KBM-7 (cell line): ENCODE measurements around the gene SPSB4.
"Not testable (repeated sequence)": the region's sequence is repeated elsewhere in the genome, so short reads cannot be mapped to it uniquely, and the experiment has no call there.

Experiments used
- DNase-seq: peaks from one replicate; pipeline ENCODE4 v3.0.0-alpha.2; 2015
- in situ Hi-C: fragments of 300-500 bp; cut with MboI; formaldehyde crosslinking; loops from 2 replicates; pipeline ENCODE4 v1.14.3; 2020; ENCODE audit warnings: low sequenced_read_pairs, low pct_unique_long_range_greater_than_20kb, mixed read lengths

The SPSB4 gene

GRCh38 chr3:141108039-141108438, 56.9 kb downstream of the SPSB4 start:
- DNase-seq, result no peak
- in situ Hi-C loops, result loop anchor here (25.0 kb wide), 1 partner anchor 96 kb away; no protein-coding TSS in a partner anchor

DNA sequence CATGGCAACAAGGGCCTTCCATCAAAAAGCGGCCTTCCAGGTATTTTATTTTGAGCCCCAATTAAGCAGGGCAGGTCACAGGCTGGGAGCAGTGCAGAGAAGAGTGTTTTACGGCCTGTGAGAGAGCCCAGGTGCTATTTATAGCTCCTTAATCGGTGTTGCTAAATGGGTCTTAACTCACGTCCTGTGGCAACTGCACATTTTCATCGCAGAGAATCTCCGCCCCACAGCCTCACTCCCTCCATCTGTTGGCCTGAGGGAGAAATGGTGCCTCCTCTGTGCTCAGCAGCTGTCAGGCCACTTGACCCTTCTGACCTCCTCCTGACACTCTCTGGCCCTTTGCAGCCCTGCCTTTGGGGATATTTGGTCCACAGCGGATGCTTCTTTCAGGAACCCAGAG, 58.6 kb downstream of the SPSB4 start:
- in situ Hi-C loops, result loop anchor here (25.0 kb wide), 1 partner anchor 97 kb away; no protein-coding TSS in a partner anchor
- no peak for DNase-seq

GRCh38 chr3:141110322-141110721, 59.2 kb downstream of the SPSB4 start:
- in situ Hi-C loops, result loop anchor here (25.0 kb wide), 1 partner anchor 98 kb away; no protein-coding TSS in a partner anchor
- DNase-seq, result no peak

- DNase-seq, result no peak
- in situ Hi-C loops, result loop anchor here (25.0 kb wide), 1 partner anchor 99 kb away; no protein-coding TSS in a partner anchor
Measured at GRCh38 chr3:141111364-141112155, 60.4 kb downstream of the SPSB4 start.

DNA sequence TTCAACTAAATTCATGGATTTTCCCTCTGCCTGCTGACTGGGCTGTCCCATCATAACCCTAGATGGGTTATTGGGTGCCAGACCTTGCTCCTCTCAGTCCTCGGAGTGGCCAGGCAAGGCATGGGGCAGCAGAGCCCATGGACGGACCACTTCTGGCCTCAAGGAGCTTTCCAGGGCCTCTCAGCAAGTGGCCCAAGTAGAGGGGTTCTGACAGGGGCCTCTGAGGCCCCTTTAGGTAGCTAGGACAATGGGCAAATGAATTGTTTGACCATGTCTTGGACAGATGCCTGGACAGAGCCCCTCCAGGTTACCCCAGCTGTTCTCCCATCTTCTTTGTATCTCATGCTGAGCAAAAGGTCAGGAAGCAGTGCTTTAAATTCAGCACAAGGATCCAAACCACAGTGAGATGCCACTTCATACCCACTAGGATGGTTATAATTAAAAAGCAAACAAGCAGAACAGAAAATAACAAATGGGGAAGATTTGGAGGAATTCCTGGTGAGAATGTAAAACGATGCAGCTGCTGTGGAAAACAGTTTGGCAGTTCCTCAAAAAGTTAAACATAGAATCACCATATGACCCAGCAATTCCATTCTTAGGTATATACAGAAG, 61.6 kb downstream of the SPSB4 start:
- no peak for DNase-seq
- in situ Hi-C loops, result loop anchor here (25.0 kb wide), 1 partner anchor 100 kb away; no protein-coding TSS in a partner anchor

DNA sequence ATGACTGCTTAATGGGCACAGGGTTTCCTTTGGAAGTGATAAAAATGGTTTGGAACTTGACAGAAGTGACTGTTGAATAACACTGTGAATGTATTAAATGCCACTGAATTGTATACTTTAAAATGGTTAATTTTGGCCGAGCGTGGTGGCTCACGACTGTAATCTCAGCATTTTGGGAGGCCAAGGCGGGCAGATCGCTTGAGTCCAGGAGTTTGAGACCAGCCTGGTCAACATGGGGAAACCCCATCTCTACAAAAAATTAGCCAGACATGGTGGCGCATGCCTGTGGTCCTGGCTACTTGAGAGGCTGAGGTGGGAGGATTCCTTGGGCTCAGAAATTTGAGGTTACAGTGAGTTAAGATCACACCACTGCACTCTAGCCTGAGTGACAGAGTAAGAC, 62.5 kb downstream of the SPSB4 start:
- not testable (repeated sequence) for DNase-seq
- in situ Hi-C loops, result loop anchor here (25.0 kb wide), 1 partner anchor 101 kb away; no protein-coding TSS in a partner anchor

- in situ Hi-C loops, result loop anchor here (25.0 kb wide), 1 partner anchor 102 kb away; no protein-coding TSS in a partner anchor
- DNase-seq, result no peak
Measured at GRCh38 chr3:141114179-141114745, 63.1 kb downstream of the SPSB4 start.

DNA sequence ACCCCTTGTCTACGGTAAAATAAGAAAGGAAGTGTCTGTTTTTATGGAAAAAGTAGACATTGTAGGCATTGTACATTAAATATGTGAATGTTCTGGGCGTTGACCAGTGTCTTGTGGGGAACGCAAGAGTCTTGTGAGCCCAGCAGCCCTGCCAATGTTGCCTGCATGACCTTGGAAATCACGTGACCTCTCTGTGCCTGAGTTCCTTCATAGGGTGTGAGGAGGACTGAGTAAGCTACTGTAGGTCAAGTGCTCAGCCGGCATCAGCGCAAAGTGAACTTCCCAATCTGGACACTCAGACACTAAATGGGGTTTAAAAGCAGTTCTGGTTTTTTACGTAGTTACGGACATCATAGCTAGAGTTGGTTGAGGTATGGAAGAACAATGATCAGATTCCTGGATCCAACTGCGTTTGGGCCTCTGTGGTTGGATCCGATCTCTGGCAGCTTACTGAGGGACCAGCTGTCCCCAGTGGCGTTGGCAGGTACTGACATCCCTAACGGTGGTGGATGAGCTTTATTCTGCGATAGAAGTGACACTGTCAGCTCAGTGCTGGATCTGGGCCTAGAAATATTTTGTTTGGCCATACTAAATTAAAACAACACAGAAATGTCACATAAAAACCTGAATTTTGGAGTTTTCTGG, 63.8 kb downstream of the SPSB4 start:
- no peak for DNase-seq
- in situ Hi-C loops, result loop anchor here (25.0 kb wide), 1 partner anchor 103 kb away; no protein-coding TSS in a partner anchor

DNA sequence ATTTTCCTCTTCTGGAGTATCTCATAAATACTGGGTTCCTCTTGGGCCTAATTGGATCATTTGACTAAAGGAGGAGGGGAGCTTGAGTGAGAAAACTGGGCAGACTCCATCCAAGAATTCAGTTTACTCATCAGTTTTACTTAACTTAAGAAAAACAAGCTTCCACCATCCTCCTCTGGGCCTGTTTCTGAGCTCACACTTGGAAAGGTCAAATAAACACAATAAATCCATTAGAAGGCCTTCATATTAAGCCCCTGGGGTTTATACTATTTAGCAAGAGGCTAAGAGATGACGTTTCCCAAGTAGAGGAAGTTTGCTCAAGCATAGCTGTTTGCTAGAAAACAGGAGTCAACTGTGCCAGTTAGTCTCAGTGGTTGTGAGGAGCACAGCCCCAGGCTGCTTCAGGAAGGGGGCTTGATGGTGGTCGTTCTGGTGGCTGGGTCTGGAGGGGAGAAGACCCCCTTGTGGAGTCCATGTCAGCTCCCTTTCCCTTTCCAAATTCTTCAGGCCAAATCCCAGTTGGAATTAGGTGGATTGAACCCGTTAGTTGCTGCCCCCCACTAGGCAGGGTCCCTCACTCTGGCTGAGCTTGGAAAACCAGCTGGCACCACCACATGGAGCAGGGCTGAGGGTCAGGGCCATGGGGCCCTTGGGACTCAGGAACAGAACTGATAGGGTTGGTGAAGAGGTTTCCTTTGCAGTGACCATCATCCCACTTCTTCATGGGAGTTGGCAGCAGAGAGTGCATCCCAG, 64.8 kb downstream of the SPSB4 start:
- in situ Hi-C loops, result loop anchor here (25.0 kb wide), 1 partner anchor 104 kb away; no protein-coding TSS in a partner anchor
- DNase-seq, result no peak

DNA sequence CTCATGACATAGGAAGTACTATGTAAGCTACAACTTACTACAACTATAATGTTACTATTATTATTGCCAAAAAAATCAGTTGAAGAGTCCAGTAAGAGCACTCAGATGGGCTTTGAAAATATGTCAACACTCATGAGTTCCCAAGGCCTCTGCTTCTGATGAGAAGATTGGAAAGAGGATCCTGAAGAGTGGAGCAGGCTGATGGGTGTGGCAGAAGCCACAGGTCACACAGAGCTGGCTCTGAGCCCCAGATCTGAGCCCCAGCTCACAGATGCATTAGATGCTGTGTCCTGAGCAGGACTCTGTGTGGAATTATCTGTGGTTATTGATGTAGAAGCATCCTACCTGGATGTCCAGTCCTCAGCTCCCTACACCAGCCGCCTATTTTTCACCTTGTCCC, 65.6 kb downstream of the SPSB4 start:
- in situ Hi-C loops, result loop anchor here (25.0 kb wide), 1 partner anchor 104 kb away; no protein-coding TSS in a partner anchor
- DNase-seq, result no peak

GRCh38 chr3:141117982-141118381, 66.8 kb downstream of the SPSB4 start:
- DNase-seq, result not testable (repeated sequence)

GRCh38 chr3:141122455-141123030, 71.4 kb downstream of the SPSB4 start:
- DNase-seq, result no peak
- in situ Hi-C loops, result loop anchor here (25.0 kb wide), 1 partner anchor 110 kb away; no protein-coding TSS in a partner anchor

More at GRCh38 chr3:141117982-141118381, 66.8 kb downstream of the SPSB4 start:
- in situ Hi-C loops, result loop anchor here (25.0 kb wide), 1 partner anchor 106 kb away; no protein-coding TSS in a partner anchor

- no peak for DNase-seq
- in situ Hi-C loops, result loop anchor here (25.0 kb wide), 1 partner anchor 112 kb away; no protein-coding TSS in a partner anchor
Measured at GRCh38 chr3:141123677-141124410, 72.7 kb downstream of the SPSB4 start.

- DNase-seq, result no peak
- in situ Hi-C loops, result loop anchor here (25.0 kb wide), 1 partner anchor 112 kb away; no protein-coding TSS in a partner anchor
Measured at GRCh38 chr3:141124715-141125114, 73.6 kb downstream of the SPSB4 start.

DNA sequence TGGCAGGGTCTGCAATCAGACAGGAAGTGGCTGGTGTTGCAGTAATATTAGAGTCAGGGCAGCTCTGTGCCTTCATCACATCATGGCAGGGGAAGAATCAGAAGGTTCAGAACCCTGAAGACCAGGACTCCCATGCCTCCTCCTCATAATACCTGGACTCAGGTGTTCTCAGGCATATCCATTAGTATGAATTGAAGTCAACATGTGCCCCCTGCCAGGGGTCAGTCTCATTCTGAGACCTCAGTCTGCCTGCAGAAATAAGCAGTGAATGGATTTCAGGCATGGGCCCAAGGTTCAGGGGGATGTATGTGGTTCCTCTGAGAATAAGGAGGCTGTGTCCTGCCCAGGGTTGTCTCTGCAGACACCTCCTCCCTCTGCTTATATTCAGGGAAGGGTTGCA, 74.2 kb downstream of the SPSB4 start:
- in situ Hi-C loops, result no loop called here
- DNase-seq, result no peak

DNA sequence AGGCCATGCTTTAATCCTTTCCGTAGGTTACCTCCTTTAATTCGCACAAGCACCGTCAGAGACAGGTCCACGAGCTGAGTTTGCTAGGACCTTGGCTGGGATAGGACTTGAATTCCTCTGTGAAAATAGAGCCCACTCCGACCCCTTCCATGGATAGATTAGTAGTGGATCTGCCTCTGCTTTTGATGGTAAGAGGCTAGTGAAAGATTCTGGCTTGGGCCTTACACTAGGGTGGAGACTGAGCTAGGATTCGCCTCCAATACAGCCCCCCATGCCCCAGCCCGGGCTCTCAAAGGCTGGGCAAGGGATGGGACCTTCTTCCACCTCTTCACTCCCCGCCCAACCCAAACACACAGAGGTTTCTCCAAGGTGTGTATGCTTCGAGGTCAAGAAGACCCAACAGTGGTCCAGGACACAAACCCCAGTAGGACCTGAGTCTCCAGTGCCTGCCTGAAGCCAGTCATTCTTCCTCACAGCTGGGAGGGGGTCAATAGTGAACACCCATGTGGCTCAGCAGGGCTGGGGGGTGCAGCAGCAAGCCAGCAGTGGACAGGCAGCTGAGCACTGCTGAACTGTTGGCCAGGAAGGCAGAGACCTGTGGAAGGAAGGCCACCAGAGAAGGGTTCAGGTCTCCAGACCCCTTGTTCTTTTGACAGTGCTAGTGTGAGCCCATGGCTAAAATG, 75.7 kb downstream of the SPSB4 start:
- no peak for DNase-seq
- in situ Hi-C loops, result no loop called here
